H1 (cell line): ENCODE measurements around the gene FAM193A. TPM values are rescaled to one million over a fixed set of nuclear protein-coding genes. Genes with fewer than 3 reads are reported as not detected.

Experiments
- CTCF ChIA-PET: fragments of 300-600 bp; sonication (Branson Sonifier 250); formaldehyde crosslinking; loops from one replicate; lab custom pipeline; 2021; ENCODE audit not compliant: partially characterized antibody; lab: Charles Lee
- POLR2A ChIA-PET: fragments of 300-600 bp; sonication (Branson Sonifier 250); formaldehyde crosslinking; loops from one replicate; lab custom pipeline; 2021; ENCODE audit warnings: inconsistent platforms; ENCODE audit not compliant: partially characterized antibody; lab: Charles Lee
- DNase-seq, 2 experiments: peaks; one replicate each; pipeline versions ENCODE4 v3.0.0 to v3.0.0-alpha.2; 2010 to 2022; ENCODE audit warnings: low spot score in 2 of 2, low read depth in 1 of 2, mixed read lengths in 1 of 2
- FAIRE-seq: peaks from 2 replicates; lab custom pipeline; 2011; peaks lifted over from hg19 to GRCh38; lab: Jason Lieb, UNC
- H2AFZ ChIP-seq: 2 replicates; pipeline ENCODE4 v1.8.1; 2012; ENCODE audit warnings: low read length, inconsistent platforms
- H2AK5ac ChIP-seq: 2 replicates; pipeline ENCODE4 v1.6.1; 2013; ENCODE audit warnings: low read depth, low read length
- H2BK120ac ChIP-seq: replicated peaks from 2 replicates; pipeline ENCODE3; 2013; ENCODE audit warnings: low read depth, low read length, inconsistent platforms
- H2BK12ac ChIP-seq: 2 replicates; pipeline ENCODE4 v1.6.1; 2013; ENCODE audit warnings: low read depth, low read length
- H2BK15ac ChIP-seq: 2 replicates; pipeline ENCODE4 v1.6.1; 2013; ENCODE audit warnings: low read length
- H2BK20ac ChIP-seq: 2 replicates; pipeline ENCODE4 v1.6.1; 2013; ENCODE audit warnings: low read length
- H2BK5ac ChIP-seq: 2 replicates; pipeline ENCODE4 v1.6.1; 2013; ENCODE audit warnings: low read depth, low read length
- H3K14ac ChIP-seq: 2 replicates; pipeline ENCODE4 v1.6.1; 2013; ENCODE audit warnings: inconsistent platforms; ENCODE audit not compliant: insufficient read length
- H3K18ac ChIP-seq: 2 replicates; pipeline ENCODE4 v1.6.1; 2013; ENCODE audit warnings: low read length; ENCODE audit errors: extremely low read depth
- H3K23ac ChIP-seq: 2 replicates; pipeline ENCODE4 v1.6.1; 2013; ENCODE audit warnings: inconsistent platforms; ENCODE audit not compliant: insufficient read length
- H3K23me2 ChIP-seq: 2 replicates; pipeline ENCODE4 v1.6.1; 2013; ENCODE audit warnings: low read depth, low read length
- H3K27ac ChIP-seq: 2 replicates; pipeline ENCODE4 v1.6.1; 2011; ENCODE audit warnings: low read depth, low read length, inconsistent platforms
- H3K27me3 ChIP-seq, 4 experiments: replicated peaks in 1 of 4; 1 replicate in 1 of 4; 2 replicates in 3 of 4; pipeline versions ENCODE4 v1.6.1 to v1.8.1; 2011 to 2013; ENCODE audit warnings: low read length in 3 of 4, mild to moderate bottlenecking in 3 of 4, inconsistent platforms in 2 of 4, mixed read lengths in 2 of 4, moderate library complexity in 1 of 4; ENCODE audit not compliant: control insufficient read depth in 3 of 4, insufficient read depth in 3 of 4; ENCODE audit errors: extremely low read depth in 1 of 4
- H3K36me3 ChIP-seq, 4 experiments: 2 replicates each; pipeline versions ENCODE4 v1.6.1 to v1.8.1; 2011 to 2013; ENCODE audit warnings: mild to moderate bottlenecking in 4 of 4, low read length in 3 of 4, moderate library complexity in 2 of 4, control low read depth in 1 of 4, inconsistent platforms in 1 of 4; ENCODE audit not compliant: insufficient read depth in 4 of 4, control insufficient read depth in 2 of 4
- H3K4ac ChIP-seq: replicated peaks from 2 replicates; pipeline ENCODE3; 2013; ENCODE audit warnings: low read length, low read depth, mixed read lengths, inconsistent platforms; ENCODE audit not compliant: insufficient read length
- H3K4me1 ChIP-seq, 4 experiments: replicated peaks in 1 of 4; 1 replicate in 1 of 4; 2 replicates in 3 of 4; pipeline versions ENCODE4 v1.6.1 to v1.8.1; 2011 to 2013; ENCODE audit warnings: low read length in 3 of 4, inconsistent platforms in 2 of 4, mixed read lengths in 1 of 4; ENCODE audit not compliant: insufficient read depth in 4 of 4, control insufficient read depth in 3 of 4
- H3K4me2 ChIP-seq, 2 experiments: 2 replicates each; pipeline versions ENCODE4 v1.6.1 to v1.8.1; 2011 to 2013; ENCODE audit warnings: low read depth in 2 of 2, low read length in 2 of 2, control low read depth in 1 of 2, inconsistent platforms in 1 of 2, mild to moderate bottlenecking in 1 of 2; ENCODE audit not compliant: insufficient read depth in 1 of 2
- H3K4me3 ChIP-seq, 4 experiments: fragments of 200-600, 300-600 bp in 1 of 4; sonication (generic), shearing (Covaris generic), sonication (Bioruptor Twin) in 1 of 4; 2 replicates each; pipeline versions ENCODE4 v1.5.1 to v1.8.1; 2011 to 2016; ENCODE audit warnings: low read length in 4 of 4, low read depth in 3 of 4, control low read depth in 2 of 4, inconsistent platforms in 2 of 4, mild to moderate bottlenecking in 2 of 4, mixed read lengths in 1 of 4, moderate library complexity in 1 of 4; ENCODE audit not compliant: insufficient read depth in 2 of 4; ENCODE audit errors: extremely low read depth in 1 of 4
- H3K56ac ChIP-seq: replicated peaks from 2 replicates; pipeline ENCODE3; 2013; ENCODE audit warnings: low read depth, mild to moderate bottlenecking, mixed read lengths, low read length, inconsistent platforms; ENCODE audit not compliant: insufficient read length
- H3K79me1 ChIP-seq: 2 replicates; pipeline ENCODE4 v1.6.1; 2013; ENCODE audit warnings: low read depth, low read length, control low read depth
- H3K79me2 ChIP-seq, 2 experiments: 2 replicates each; pipeline versions ENCODE4 v1.6.1 to v1.8.1; 2012 to 2013; ENCODE audit warnings: low read length in 2 of 2, mild to moderate bottlenecking in 2 of 2, inconsistent platforms in 1 of 2; ENCODE audit not compliant: insufficient read depth in 2 of 2, control insufficient read depth in 1 of 2
- H3K9ac ChIP-seq, 4 experiments: replicated peaks in 1 of 4; 1 replicate in 1 of 4; 2 replicates in 3 of 4; pipeline versions ENCODE4 v1.6.1 to v1.8.1; 2011 to 2013; ENCODE audit warnings: low read depth in 3 of 4, low read length in 3 of 4, control low read depth in 2 of 4, mild to moderate bottlenecking in 2 of 4, moderate library complexity in 2 of 4, inconsistent platforms in 1 of 4; ENCODE audit errors: extremely low read depth in 1 of 4
- H3K9me3 ChIP-seq, 2 experiments: 2 replicates each; pipeline versions ENCODE4 v1.6.1 to v1.8.1; 2012 to 2013; ENCODE audit warnings: mild to moderate bottlenecking in 2 of 2, moderate library complexity in 2 of 2, control low read depth in 1 of 2, inconsistent platforms in 1 of 2, low read depth in 1 of 2, low read length in 1 of 2, mixed read lengths in 1 of 2; ENCODE audit not compliant: insufficient read depth in 2 of 2
- H4K20me1 ChIP-seq, 2 experiments: replicated peaks in 1 of 2; 2 replicates each; pipeline versions ENCODE3 to v1.8.1; 2011 to 2013; ENCODE audit warnings: inconsistent platforms in 2 of 2, low read length in 2 of 2, mild to moderate bottlenecking in 1 of 2; ENCODE audit not compliant: insufficient read depth in 2 of 2, control insufficient read depth in 1 of 2
- H4K5ac ChIP-seq: 2 replicates; pipeline ENCODE4 v1.6.1; 2013; ENCODE audit warnings: low read length, low read depth, mixed read lengths, inconsistent platforms; ENCODE audit not compliant: insufficient read length
- H4K8ac ChIP-seq: 2 replicates; pipeline ENCODE4 v1.8.0; 2013; ENCODE audit warnings: mild to moderate bottlenecking, moderate library complexity, low read length, inconsistent platforms; ENCODE audit not compliant: insufficient read depth; ENCODE audit errors: extremely low read depth
- H4K91ac ChIP-seq: replicated peaks from 2 replicates; pipeline ENCODE3; 2013; ENCODE audit warnings: low read length, mixed read lengths, inconsistent platforms; ENCODE audit not compliant: insufficient read length
- EP300 ChIP-seq, 2 experiments: IDR thresholded peaks; 1 replicate in 1 of 2; 2 replicates in 1 of 2; pipeline ENCODE4 v1.6.1; 2011 to 2012; ENCODE audit warnings: low read depth in 2 of 2, low read length in 2 of 2, mild to moderate bottlenecking in 2 of 2, borderline replicate concordance in 1 of 2, inconsistent platforms in 1 of 2, moderate library complexity in 1 of 2
- SIX5 ChIP-seq: IDR thresholded peaks from 2 replicates; pipeline ENCODE4 v1.6.1; 2011; ENCODE audit warnings: mild to moderate bottlenecking, low read depth, low read length
- SP4 ChIP-seq: IDR thresholded peaks from 2 replicates; pipeline ENCODE4 v1.6.1; 2012; ENCODE audit warnings: low read length, inconsistent platforms
- WGBS, 2 experiments: shearing (Covaris generic) in 1 of 2; methylation state at CpG; one replicate each; pipeline versions ENCODE4 v1.1.6 to v1.1.7; 2013 to 2015; ENCODE audit warnings: low lambda C conversion rate in 2 of 2, mixed read lengths in 2 of 2, inconsistent platforms in 1 of 2, low coverage in 1 of 2, missing lambda C conversion rate in 1 of 2; ENCODE audit not compliant: insufficient replicate concordance in 2 of 2, insufficient coverage in 1 of 2, insufficient read length in 1 of 2; ENCODE audit errors: extremely low coverage in 1 of 2, missing lambda C conversion rate in 1 of 2; 5-methylcytosine and 5-hydroxymethylcytosine counted together
- polyA plus RNA-seq, 7 experiments: library from polyadenylated mRNA; depleted of rRNA in 3 of 7; stranded (reverse) in 5 of 7; unstranded in 2 of 7; fragments of >200 nt in 5 of 7; fragments of 200-250 nt in 2 of 7; gene quantifications; 1 replicate in 5 of 7; 2 replicates in 1 of 7; 4 replicates in 1 of 7; pipeline versions ENCODE4 v1.2.1 to v1.2.3, GENCODE V29; 2011 to 2013; ENCODE audit warnings: missing spikeins in 2 of 7, mixed read lengths in 2 of 7
- total RNA-seq: library from RNA; stranded (reverse); fragmentation: NEBNext Ultra II Directional; extraction: Animal tissue kit (Norgen Biotek cat#: 25700); gene quantifications from 2 replicates; pipeline ENCODE4 v1.2.1, GENCODE V29; 2021

The FAM193A gene
- total and polyA plus RNA-seq, 2 of the 8 experiments (the other 6 are each of a cell fraction or from before 2014, with no cell fraction given) = 8.7 to 26.2 TPM

- no peak overlapping the region for H3K18ac ChIP-seq
- peaks cover 0 to 4% of the 10 kb centered on the region in 2 experiments for H4K20me1 ChIP-seq
- H3K27me3 ChIP-seq = no peaks in the 10 kb centered on the region
- POLR2A ChIA-PET = no interaction called here
- H3K4me3 ChIP-seq = no peak overlapping the region
- H3K36me3 ChIP-seq = peaks cover 8 to 37% (median 13%) of the 10 kb centered on the region in 4 experiments
- no peak overlapping the region for H2BK120ac ChIP-seq
- no peak overlapping the region for H2AFZ ChIP-seq
- H3K9me3 ChIP-seq = no peaks in the 10 kb centered on the region
- H4K8ac ChIP-seq = no peak overlapping the region
- no peak overlapping the region for H3K23ac ChIP-seq
- TF ChIP-seq SP4 (no peak), SIX5 (no peak), EP300 (IDR thresholded peaks at IDR 0.05; ENCODE audit: borderline replicate concordance in 1 of 2, low read depth in 2 of 2, low read length in 2 of 2) (no peak)
- TF ChIP-seq, all 59 proteins: peak for 0
- FAIRE-seq (no peak), DNase-seq (no peak)
- no peak overlapping the region for H2BK12ac ChIP-seq
- H2BK15ac ChIP-seq = no peak overlapping the region
- no peak overlapping the region for H3K4ac ChIP-seq
- no peak overlapping the region for H4K5ac ChIP-seq
- no peak overlapping the region for H3K9ac ChIP-seq
- peaks cover 2% of the 10 kb centered on the region; the same call in 1 of the 2 replicates for H3K79me1 ChIP-seq
- H2BK20ac ChIP-seq = no peak overlapping the region
- H4K91ac ChIP-seq = no peak overlapping the region
- WGBS, 2 experiments = 87% methylated on average over 2 of the region's 2 CpGs; no CpG with 5 or more reads in 1 of the 2 experiments
- CTCF ChIA-PET = no interaction called here
- H2BK5ac ChIP-seq = no peak overlapping the region
- H3K4me2 ChIP-seq = no peak overlapping the region
- no peak overlapping the region for H3K56ac ChIP-seq
- no peaks in the 10 kb centered on the region for H3K23me2 ChIP-seq
- 0 out of 4 replicates have a peak, but pooled peaks cover 0 to 3% of the 10 kb centered on the region in 2 experiments for H3K79me2 ChIP-seq
- H3K27ac ChIP-seq = no peak overlapping the region
- H3K14ac ChIP-seq = no peak overlapping the region
- H3K4me1 ChIP-seq = no peaks in the 10 kb centered on the region
- no peak overlapping the region for H2AK5ac ChIP-seq
Observed at GRCh38 chr4:2667428-2667827, 131.0 kb downstream of the FAM193A start.
